ENCODE results near the gene TRIM24.

TRIM24 gene

GRCh38 chr7:138610671-138611170 lies 150.7 kb downstream of the TRIM24 start:
- Histone ChIP-seq H3K9me2 (replicated peaks; ENCODE audit: insufficient read depth, low read length) (no peaks in the 10 kb centered on the region), H3K9me3 (replicated peaks; ENCODE audit: insufficient read depth, low read length) (no peaks in the 10 kb centered on the region), H3K9ac (ENCODE audit: low read length) (no peak overlapping the region), H3K27ac (ENCODE audit: low read length) (no peak overlapping the region), H4K20me1 (ENCODE audit: insufficient read depth, low read length) (no peaks in the 10 kb centered on the region), H3K79me2 (ENCODE audit: low read length) (no peaks in the 10 kb centered on the region), H3K27me3 (replicated peaks; ENCODE audit: insufficient read depth, low read length) (no peaks in the 10 kb centered on the region), H2AFZ (ENCODE audit: low read length) (no peak overlapping the region), H3K4me2 (ENCODE audit: low read depth, low read length) (no peak overlapping the region), H3K4me3 (ENCODE audit: low read length) (no peak overlapping the region), H3F3A (ENCODE audit: insufficient read depth, low read length) (no peaks in the 10 kb centered on the region), H3K36me3 (replicated peaks; ENCODE audit: insufficient read depth, low read length) (no peaks in the 10 kb centered on the region), H3K4me1 (ENCODE audit: low read length) (no peaks in the 10 kb centered on the region)
- no peak for DNase-seq
- TF ChIP-seq EZH2 (optimal IDR thresholded peaks at IDR 0.05; ENCODE audit: low read depth, low read length) (no peak), EZH2phosphoT487 (IDR thresholded peaks at IDR 0.05; ENCODE audit: low read length) (no peak), CTCF (IDR thresholded peaks at IDR 0.05; ENCODE audit: low read length) (no peak)

GRCh38 chr7:138613630-138614029 lies 153.6 kb downstream of the TRIM24 start:
- TF ChIP-seq EZH2 (optimal IDR thresholded peaks at IDR 0.05; ENCODE audit: low read depth, low read length) = no peak
- no peak for TF ChIP-seq EZH2phosphoT487 (IDR thresholded peaks at IDR 0.05; ENCODE audit: low read length)
- TF ChIP-seq CTCF (IDR thresholded peaks at IDR 0.05; ENCODE audit: low read length) = no peak
- Histone ChIP-seq H3F3A (ENCODE audit: insufficient read depth, low read length) (no peaks in the 10 kb centered on the region), H3K4me1 (ENCODE audit: low read length) (no peaks in the 10 kb centered on the region), H2AFZ (ENCODE audit: low read length) (no peak overlapping the region), H3K27ac (ENCODE audit: low read length) (no peak overlapping the region), H3K27me3 (replicated peaks; ENCODE audit: insufficient read depth, low read length) (no peaks in the 10 kb centered on the region), H3K9me3 (replicated peaks; ENCODE audit: insufficient read depth, low read length) (no peaks in the 10 kb centered on the region), H3K9ac (ENCODE audit: low read length) (no peak overlapping the region), H3K4me2 (ENCODE audit: low read depth, low read length) (no peak overlapping the region), H3K79me2 (ENCODE audit: low read length) (no peaks in the 10 kb centered on the region), H3K9me2 (replicated peaks; ENCODE audit: insufficient read depth, low read length) (no peaks in the 10 kb centered on the region), H3K4me3 (ENCODE audit: low read length) (no peak overlapping the region), H4K20me1 (ENCODE audit: insufficient read depth, low read length) (no peaks in the 10 kb centered on the region), H3K36me3 (replicated peaks; ENCODE audit: insufficient read depth, low read length) (no peaks in the 10 kb centered on the region)
- no peak for DNase-seq

DNA sequence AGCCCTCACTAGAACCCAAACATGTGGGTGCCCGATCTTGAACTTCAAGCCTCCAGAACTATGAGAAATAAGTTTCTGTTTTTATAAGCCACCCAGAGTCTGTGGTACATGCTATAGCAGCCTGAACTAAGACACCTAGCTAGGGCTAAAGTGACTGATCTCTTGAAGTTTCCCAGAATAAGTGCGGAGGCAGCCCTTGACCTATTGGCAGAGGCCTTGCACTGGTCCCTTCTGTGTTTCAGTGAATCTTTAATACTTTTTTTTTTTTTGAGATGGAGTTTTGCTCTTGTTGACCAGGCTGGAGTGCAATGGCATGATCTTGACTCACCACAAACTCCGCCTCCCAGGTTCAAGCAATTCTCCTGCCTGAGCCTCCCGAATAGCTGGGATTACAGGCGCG lies 156.0 kb downstream of the TRIM24 start:
- Histone ChIP-seq H3K27me3 (replicated peaks; ENCODE audit: insufficient read depth, low read length) (no peaks in the 10 kb centered on the region), H3K4me2 (ENCODE audit: low read depth, low read length) (no peak overlapping the region), H3K9me2 (replicated peaks; ENCODE audit: insufficient read depth, low read length) (no peaks in the 10 kb centered on the region), H3K9ac (ENCODE audit: low read length) (no peak overlapping the region), H4K20me1 (ENCODE audit: insufficient read depth, low read length) (no peaks in the 10 kb centered on the region), H3K4me1 (ENCODE audit: low read length) (no peaks in the 10 kb centered on the region), H3K9me3 (replicated peaks; ENCODE audit: insufficient read depth, low read length) (no peaks in the 10 kb centered on the region), H3K27ac (ENCODE audit: low read length) (no peak overlapping the region), H3K4me3 (ENCODE audit: low read length) (no peak overlapping the region), H2AFZ (ENCODE audit: low read length) (no peak overlapping the region), H3K36me3 (replicated peaks; ENCODE audit: insufficient read depth, low read length) (no peaks in the 10 kb centered on the region), H3F3A (ENCODE audit: insufficient read depth, low read length) (no peaks in the 10 kb centered on the region), H3K79me2 (ENCODE audit: low read length) (no peaks in the 10 kb centered on the region)
- DNase-seq = no peak
- TF ChIP-seq EZH2phosphoT487 (IDR thresholded peaks at IDR 0.05; ENCODE audit: low read length) (no peak), EZH2 (optimal IDR thresholded peaks at IDR 0.05; ENCODE audit: low read depth, low read length) (no peak), CTCF (IDR thresholded peaks at IDR 0.05; ENCODE audit: low read length) (no peak)

All from MM.1S (cell line).